HEK293 (cell line): ENCODE data around the gene TMPRSS7.
"Not testable (repeated sequence)": the region's sequence is repeated elsewhere in the genome, so short reads cannot be mapped to it uniquely, and the experiment has no call there.

Source experiments
- CTCF ChIA-PET: fragments of 350-600 bp; formaldehyde crosslinking; extraction: SDS; loops from one replicate; lab custom pipeline; 2021; ENCODE audit warnings: antibody characterized with exemption; lab: Yijun Ruan, JAX
- POLR2A ChIA-PET: fragments of 300-600 bp; formaldehyde crosslinking; extraction: SDS; loops from one replicate; lab custom pipeline; 2020; ENCODE audit warnings: antibody characterized with exemption, inconsistent platforms; lab: Yijun Ruan, JAX
- H3K27ac ChIP-seq: fragments of 200-500 bp; sonication (Bioruptor generic); 2 replicates; pipeline ENCODE4 v1.5.1; 2014; ENCODE audit warnings: low read depth, low read length, control low read depth, inconsistent platforms; ENCODE audit errors: extremely low read depth
- H3K36me3 ChIP-seq, 2 experiments: fragments of 200-500 bp in 1 of 2; sonication (Bioruptor generic) in 1 of 2; 1 replicate in 1 of 2; 2 replicates in 1 of 2; pipeline ENCODE4 v1.5.1; 2014 to 2017; ENCODE audit warnings: inconsistent platforms in 2 of 2, low read length in 2 of 2; ENCODE audit not compliant: control insufficient read depth in 2 of 2, insufficient read depth in 1 of 2
- H3K4me1 ChIP-seq: fragments of 200-500 bp; sonication (Bioruptor generic); 2 replicates; pipeline ENCODE4 v1.5.1; 2014; ENCODE audit warnings: mild to moderate bottlenecking, low read length, inconsistent platforms; ENCODE audit not compliant: control insufficient read depth, insufficient read depth
- H3K4me3 ChIP-seq: 2 replicates; pipeline ENCODE4 v1.5.1; 2011; ENCODE audit warnings: low read depth, mild to moderate bottlenecking, control low read depth, low read length, moderate library complexity
- H3K9me3 ChIP-seq: fragments of 200-500 bp; sonication (Bioruptor generic); 2 replicates; pipeline ENCODE4 v1.5.1; 2014; ENCODE audit warnings: low read depth, low read length, inconsistent platforms; ENCODE audit not compliant: control insufficient read depth, insufficient read depth
- IKZF3 ChIP-seq: fragments of 450-650 bp; IDR thresholded peaks from 2 replicates; pipeline ENCODE4 v1.5.0; 2018; ENCODE audit warnings: missing biosample characterization, mild to moderate bottlenecking, missing genetic modification characterization, moderate library complexity
- KLF8 ChIP-seq: fragments of 450-650 bp; formaldehyde crosslinking; IDR thresholded peaks from 2 replicates; pipeline ENCODE4 v1.5.1; 2016; ENCODE audit warnings: missing biosample characterization, missing genetic modification characterization
- KLF9 ChIP-seq: fragments of 450-650 bp; formaldehyde crosslinking; IDR thresholded peaks from 2 replicates; pipeline ENCODE4 v1.5.1; 2016; ENCODE audit warnings: missing biosample characterization, missing genetic modification characterization, low read depth
- MYNN ChIP-seq: fragments of 450-650 bp; formaldehyde crosslinking; IDR thresholded peaks from 2 replicates; pipeline ENCODE4 v1.5.1; 2016; ENCODE audit warnings: missing biosample characterization, missing genetic modification characterization, borderline replicate concordance
- MZF1 ChIP-seq: fragments of 450-650 bp; formaldehyde crosslinking; IDR thresholded peaks from 2 replicates; pipeline ENCODE4 v1.5.1; 2017; ENCODE audit warnings: missing biosample characterization, missing genetic modification characterization, borderline replicate concordance
- SALL2 ChIP-seq: fragments of 450-650 bp; formaldehyde crosslinking; IDR thresholded peaks from 2 replicates; pipeline ENCODE4 v1.5.0; 2017; ENCODE audit warnings: missing biosample characterization, mild to moderate bottlenecking, missing genetic modification characterization, borderline replicate concordance
- SETDB1 ChIP-seq: IDR thresholded peaks from one replicate; pipeline ENCODE4 v1.6.1; 2017; ENCODE audit warnings: mild to moderate bottlenecking, low read length, moderate library complexity, mixed read lengths; ENCODE audit not compliant: insufficient read length
- YY1 ChIP-seq: fragments of 450-650 bp; formaldehyde crosslinking; IDR thresholded peaks from 2 replicates; pipeline ENCODE4 v1.5.1; 2018; ENCODE audit warnings: missing biosample characterization, missing genetic modification characterization
- ZBTB1 ChIP-seq: fragments of 450-650 bp; formaldehyde crosslinking; IDR thresholded peaks from 2 replicates; pipeline ENCODE4 v1.5.1; 2016; ENCODE audit warnings: missing biosample characterization, missing genetic modification characterization
- ZBTB17 ChIP-seq: fragments of 450-650 bp; formaldehyde crosslinking; IDR thresholded peaks from 2 replicates; pipeline ENCODE4 v1.5.1; 2016; ENCODE audit warnings: missing biosample characterization, missing genetic modification characterization
- ZBTB8A ChIP-seq: fragments of 450-650 bp; formaldehyde crosslinking; IDR thresholded peaks from 2 replicates; pipeline ENCODE4 v1.5.1; 2016; ENCODE audit warnings: missing biosample characterization, missing genetic modification characterization
- ZNF121 ChIP-seq: fragments of 450-650 bp; formaldehyde crosslinking; IDR thresholded peaks from 2 replicates; pipeline ENCODE4 v1.5.1; 2016; ENCODE audit warnings: missing biosample characterization, missing genetic modification characterization
- ZNF133 ChIP-seq: fragments of 450-650 bp; formaldehyde crosslinking; IDR thresholded peaks from 2 replicates; pipeline ENCODE4 v1.5.1; 2016; ENCODE audit warnings: missing biosample characterization, missing genetic modification characterization
- ZNF221 ChIP-seq: fragments of 450-650 bp; formaldehyde crosslinking; IDR thresholded peaks from 2 replicates; pipeline ENCODE4 v1.5.1; 2017; ENCODE audit warnings: missing biosample characterization, missing genetic modification characterization, borderline replicate concordance
- ZNF529 ChIP-seq: fragments of 450-650 bp; formaldehyde crosslinking; IDR thresholded peaks from 2 replicates; pipeline ENCODE4 v1.5.1; 2017; ENCODE audit warnings: missing genetic modification characterization, missing biosample characterization; ENCODE audit not compliant: insufficient replicate concordance
- ZNF585B ChIP-seq: fragments of 450-650 bp; formaldehyde crosslinking; IDR thresholded peaks from 2 replicates; pipeline ENCODE4 v1.5.1; 2016; ENCODE audit warnings: missing biosample characterization, missing genetic modification characterization
- ZNF660 ChIP-seq: fragments of 450-650 bp; IDR thresholded peaks from 2 replicates; pipeline ENCODE4 v1.5.1; 2018; ENCODE audit warnings: missing biosample characterization, mild to moderate bottlenecking, missing genetic modification characterization
- ZNF791 ChIP-seq: fragments of 450-650 bp; formaldehyde crosslinking; IDR thresholded peaks from 2 replicates; pipeline ENCODE4 v1.5.1; 2016; ENCODE audit warnings: missing biosample characterization, missing genetic modification characterization
- ZNF837 ChIP-seq: fragments of 450-650 bp; formaldehyde crosslinking; IDR thresholded peaks from 2 replicates; pipeline ENCODE4 v1.5.1; 2016; ENCODE audit warnings: missing biosample characterization, missing genetic modification characterization
- TF ChIP-seq, protein P1 (sequence below): fragments of 450-650 bp; formaldehyde crosslinking; IDR thresholded peaks from 2 replicates; pipeline ENCODE4 v1.5.1; 2016; ENCODE audit warnings: missing biosample characterization, missing genetic modification characterization
- TF ChIP-seq, protein P2 (sequence below): fragments of 450-650 bp; formaldehyde crosslinking; IDR thresholded peaks from 2 replicates; pipeline ENCODE4 v1.5.1; 2016; ENCODE audit warnings: missing biosample characterization, missing genetic modification characterization
- TF ChIP-seq, protein P3 (sequence below): fragments of 450-650 bp; formaldehyde crosslinking; IDR thresholded peaks from 2 replicates; pipeline ENCODE4 v1.5.1; 2016; ENCODE audit warnings: missing biosample characterization, missing genetic modification characterization
- TF ChIP-seq, protein P4 (sequence below): fragments of 450-650 bp; formaldehyde crosslinking; IDR thresholded peaks from 2 replicates; pipeline ENCODE4 v1.5.1; 2016; ENCODE audit warnings: missing biosample characterization, missing genetic modification characterization
- TF ChIP-seq, protein P5 (sequence below): fragments of 450-650 bp; formaldehyde crosslinking; IDR thresholded peaks from 2 replicates; pipeline ENCODE4 v1.5.1; 2017; ENCODE audit warnings: missing biosample characterization, missing genetic modification characterization

TMPRSS7 gene

DNA sequence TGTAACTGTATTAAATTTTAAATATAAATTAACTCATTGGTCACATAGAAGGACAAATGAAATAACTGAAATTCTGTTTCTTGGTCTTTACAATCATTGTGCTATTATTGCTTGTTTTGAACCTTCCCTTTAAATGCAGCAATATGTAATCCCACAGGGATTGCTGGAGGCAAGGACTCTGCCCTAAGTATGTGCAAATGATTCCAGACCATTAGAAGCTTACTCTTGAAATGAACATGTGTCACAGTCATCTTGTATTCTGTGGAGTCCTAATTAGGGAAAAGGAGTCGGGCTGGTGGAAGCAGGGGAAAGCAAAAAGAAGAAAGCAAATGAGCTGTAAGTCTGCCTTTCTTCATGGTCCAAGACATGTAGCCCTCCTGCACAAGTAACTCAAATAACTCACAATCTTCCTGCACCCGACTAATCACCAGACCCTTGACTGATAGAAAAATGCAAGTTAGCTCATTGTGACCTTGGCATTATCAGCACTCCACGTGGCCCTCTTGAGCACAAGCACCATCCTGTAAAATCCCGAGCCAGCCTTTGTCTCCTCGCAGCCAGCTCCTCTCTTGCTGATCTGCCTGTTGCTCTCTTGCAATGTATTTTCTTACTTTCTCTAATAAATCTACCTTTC lies 2.3 kb upstream of the TMPRSS7 start:
- H3K4me3 ChIP-seq: no peak overlapping the region
- POLR2A ChIA-PET: interaction anchor here (0.7 kb wide), 1 partner anchor 308 kb away, joined by 3 read pairs; no protein-coding TSS in a partner anchor
- TF ChIP-seq SETDB1 (peak; percentile 55), YY1 (tag by site-specific recombination) (no peak), ZNF837 (tag by site-specific recombination) (no peak), MZF1 (no peak), IKZF3 (tag by site-specific recombination) (no peak), ZNF221 (tag by site-specific recombination) (no peak)
- TF ChIP-seq, protein P1, sequence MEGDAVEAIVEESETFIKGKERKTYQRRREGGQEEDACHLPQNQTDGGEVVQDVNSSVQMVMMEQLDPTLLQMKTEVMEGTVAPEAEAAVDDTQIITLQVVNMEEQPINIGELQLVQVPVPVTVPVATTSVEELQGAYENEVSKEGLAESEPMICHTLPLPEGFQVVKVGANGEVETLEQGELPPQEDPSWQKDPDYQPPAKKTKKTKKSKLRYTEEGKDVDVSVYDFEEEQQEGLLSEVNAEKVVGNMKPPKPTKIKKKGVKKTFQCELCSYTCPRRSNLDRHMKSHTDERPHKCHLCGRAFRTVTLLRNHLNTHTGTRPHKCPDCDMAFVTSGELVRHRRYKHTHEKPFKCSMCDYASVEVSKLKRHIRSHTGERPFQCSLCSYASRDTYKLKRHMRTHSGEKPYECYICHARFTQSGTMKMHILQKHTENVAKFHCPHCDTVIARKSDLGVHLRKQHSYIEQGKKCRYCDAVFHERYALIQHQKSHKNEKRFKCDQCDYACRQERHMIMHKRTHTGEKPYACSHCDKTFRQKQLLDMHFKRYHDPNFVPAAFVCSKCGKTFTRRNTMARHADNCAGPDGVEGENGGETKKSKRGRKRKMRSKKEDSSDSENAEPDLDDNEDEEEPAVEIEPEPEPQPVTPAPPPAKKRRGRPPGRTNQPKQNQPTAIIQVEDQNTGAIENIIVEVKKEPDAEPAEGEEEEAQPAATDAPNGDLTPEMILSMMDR (tag by site-specific recombination): no peak
- TF ChIP-seq, all 188 proteins: peak for 1
- Histone ChIP-seq H3K27ac (no peak overlapping the region), H3K9me3 (no peaks in the 10 kb centered on the region), H3K4me1 (no peaks in the 10 kb centered on the region), H3K36me3 (no peaks in the 10 kb centered on the region)
- CTCF ChIA-PET: interaction anchor here (0.5 to 1.9 kb wide), 3 partner anchors 11 to 65 kb away, joined by 4 to 10 read pairs (median 5); no protein-coding TSS in a partner anchor

DNA sequence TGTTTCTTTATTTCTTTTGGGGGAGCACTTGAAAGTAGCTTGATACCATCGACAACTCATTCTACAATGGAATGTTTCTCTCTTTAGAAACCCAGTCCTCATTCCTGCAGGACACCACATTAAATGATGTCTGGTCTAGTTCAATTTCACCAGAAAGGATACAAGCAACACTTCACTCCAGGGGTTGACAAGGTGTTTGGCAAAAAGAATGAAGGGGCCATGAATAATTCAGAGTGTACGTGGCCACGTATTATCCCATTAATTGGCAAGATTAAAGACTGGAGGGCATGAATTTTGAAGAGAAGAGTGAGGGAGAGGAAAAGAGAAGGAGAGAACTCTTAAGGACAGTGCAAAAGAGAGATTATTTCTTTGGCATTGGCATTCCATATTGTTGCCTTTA lies 705 bp downstream of the TMPRSS7 start:
- TF ChIP-seq KLF8 (tag by site-specific recombination) (no peak), SALL2 (tag by site-specific recombination) (no peak), ZBTB8A (tag by site-specific recombination) (no peak), ZNF121 (tag by site-specific recombination) (no peak), MYNN (tag by site-specific recombination) (no peak), KLF9 (tag by site-specific recombination) (no peak), ZNF660 (tag by site-specific recombination) (no peak), ZNF791 (tag by site-specific recombination) (no peak), ZBTB1 (tag by site-specific recombination) (no peak), ZBTB17 (tag by site-specific recombination) (no peak), ZNF585B (tag by site-specific recombination) (no peak), ZNF529 (tag by site-specific recombination) (no peak), ZNF133 (tag by site-specific recombination) (no peak)
- TF ChIP-seq, protein P2, sequence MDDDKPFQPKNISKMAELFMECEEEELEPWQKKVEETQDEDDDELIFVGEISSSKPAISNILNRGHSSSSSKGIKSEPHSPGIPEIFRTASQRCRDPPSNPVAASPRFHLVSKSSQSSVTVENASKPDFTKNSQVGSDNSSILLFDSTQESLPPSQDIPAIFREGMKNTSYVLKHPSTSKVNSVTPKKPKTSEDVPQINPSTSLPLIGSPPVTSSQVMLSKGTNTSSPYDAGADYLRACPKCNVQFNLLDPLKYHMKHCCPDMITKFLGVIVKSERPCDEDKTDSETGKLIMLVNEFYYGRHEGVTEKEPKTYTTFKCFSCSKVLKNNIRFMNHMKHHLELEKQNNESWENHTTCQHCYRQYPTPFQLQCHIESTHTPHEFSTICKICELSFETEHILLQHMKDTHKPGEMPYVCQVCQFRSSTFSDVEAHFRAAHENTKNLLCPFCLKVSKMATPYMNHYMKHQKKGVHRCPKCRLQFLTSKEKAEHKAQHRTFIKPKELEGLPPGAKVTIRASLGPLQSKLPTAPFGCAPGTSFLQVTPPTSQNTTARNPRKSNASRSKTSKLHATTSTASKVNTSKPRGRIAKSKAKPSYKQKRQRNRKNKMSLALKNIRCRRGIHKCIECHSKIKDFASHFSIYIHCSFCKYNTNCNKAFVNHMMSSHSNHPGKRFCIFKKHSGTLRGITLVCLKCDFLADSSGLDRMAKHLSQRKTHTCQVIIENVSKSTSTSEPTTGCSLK (tag by site-specific recombination): no peak
- TF ChIP-seq, protein P3, sequence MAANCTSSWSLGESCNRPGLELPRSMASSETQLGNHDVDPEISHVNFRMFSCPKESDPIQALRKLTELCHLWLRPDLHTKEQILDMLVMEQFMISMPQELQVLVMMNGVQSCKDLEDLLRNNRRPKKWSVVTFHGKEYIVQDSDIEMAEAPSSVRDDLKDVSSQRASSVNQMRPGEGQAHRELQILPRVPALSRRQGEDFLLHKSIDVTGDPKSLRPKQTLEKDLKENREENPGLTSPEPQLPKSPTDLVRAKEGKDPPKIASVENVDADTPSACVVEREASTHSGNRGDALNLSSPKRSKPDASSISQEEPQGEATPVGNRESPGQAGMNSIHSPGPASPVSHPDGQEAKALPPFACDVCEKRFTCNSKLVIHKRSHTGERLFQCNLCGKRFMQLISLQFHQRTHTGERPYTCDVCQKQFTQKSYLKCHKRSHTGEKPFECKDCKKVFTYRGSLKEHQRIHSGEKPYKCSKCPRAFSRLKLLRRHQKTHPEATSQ (tag by site-specific recombination): no peak
- TF ChIP-seq, protein P4, sequence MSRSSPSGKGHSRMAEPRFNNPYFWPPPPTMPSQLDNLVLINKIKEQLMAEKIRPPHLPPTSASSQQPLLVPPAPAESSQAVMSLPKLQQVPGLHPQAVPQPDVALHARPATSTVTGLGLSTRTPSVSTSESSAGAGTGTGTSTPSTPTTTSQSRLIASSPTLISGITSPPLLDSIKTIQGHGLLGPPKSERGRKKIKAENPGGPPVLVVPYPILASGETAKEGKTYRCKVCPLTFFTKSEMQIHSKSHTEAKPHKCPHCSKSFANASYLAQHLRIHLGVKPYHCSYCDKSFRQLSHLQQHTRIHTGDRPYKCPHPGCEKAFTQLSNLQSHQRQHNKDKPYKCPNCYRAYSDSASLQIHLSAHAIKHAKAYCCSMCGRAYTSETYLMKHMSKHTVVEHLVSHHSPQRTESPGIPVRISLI: no peak
- TF ChIP-seq, protein P5, sequence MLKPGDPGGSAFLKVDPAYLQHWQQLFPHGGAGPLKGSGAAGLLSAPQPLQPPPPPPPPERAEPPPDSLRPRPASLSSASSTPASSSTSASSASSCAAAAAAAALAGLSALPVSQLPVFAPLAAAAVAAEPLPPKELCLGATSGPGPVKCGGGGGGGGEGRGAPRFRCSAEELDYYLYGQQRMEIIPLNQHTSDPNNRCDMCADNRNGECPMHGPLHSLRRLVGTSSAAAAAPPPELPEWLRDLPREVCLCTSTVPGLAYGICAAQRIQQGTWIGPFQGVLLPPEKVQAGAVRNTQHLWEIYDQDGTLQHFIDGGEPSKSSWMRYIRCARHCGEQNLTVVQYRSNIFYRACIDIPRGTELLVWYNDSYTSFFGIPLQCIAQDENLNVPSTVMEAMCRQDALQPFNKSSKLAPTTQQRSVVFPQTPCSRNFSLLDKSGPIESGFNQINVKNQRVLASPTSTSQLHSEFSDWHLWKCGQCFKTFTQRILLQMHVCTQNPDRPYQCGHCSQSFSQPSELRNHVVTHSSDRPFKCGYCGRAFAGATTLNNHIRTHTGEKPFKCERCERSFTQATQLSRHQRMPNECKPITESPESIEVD (tag by site-specific recombination): no peak

DNA sequence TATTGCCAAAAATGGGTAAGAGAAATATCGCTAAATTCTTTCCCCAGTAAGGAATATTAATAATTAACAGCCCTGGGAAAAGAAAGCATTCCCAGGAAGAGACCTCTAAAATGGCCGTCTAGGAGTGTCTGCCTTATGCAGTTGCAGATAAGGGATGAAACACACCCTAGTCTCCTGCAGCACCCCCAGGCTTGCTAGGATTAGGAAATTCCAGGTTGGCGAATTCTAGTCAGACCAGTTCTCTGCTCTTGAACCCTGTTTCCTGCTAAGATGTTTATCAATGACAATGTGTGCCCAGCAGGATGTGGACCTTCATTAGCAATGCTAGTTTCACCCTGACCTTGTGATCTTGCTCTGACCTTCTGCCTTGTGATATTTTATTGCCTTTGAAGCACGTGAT lies 2.7 kb downstream of the TMPRSS7 start:
- H3K36me3 ChIP-seq, H3K4me1 ChIP-seq, H3K4me3 ChIP-seq, POLR2A ChIA-PET, CTCF ChIA-PET, H3K9me3 ChIP-seq, H3K27ac ChIP-seq: not testable (repeated sequence)

More for the DNA sequence above, 705 bp downstream of the TMPRSS7 start:
- CTCF ChIA-PET: interaction anchor here (0.6 to 0.9 kb wide), 2 partner anchors 8 to 53 kb away, joined by 3 to 4 read pairs; no protein-coding TSS in a partner anchor
- no peak overlapping the region for H3K27ac ChIP-seq
- H3K36me3 ChIP-seq: no peaks in the 10 kb centered on the region
- POLR2A ChIA-PET: no interaction called here
- no peak overlapping the region for H3K4me3 ChIP-seq
- no peaks in the 10 kb centered on the region for H3K4me1 ChIP-seq
- no peaks in the 10 kb centered on the region for H3K9me3 ChIP-seq
